Measurements from ENCODE around the gene PHF21B. TPM values are rescaled to one million over a fixed set of nuclear protein-coding genes. Genes with fewer than 3 reads are reported as not detected.

The PHF21B gene
- total RNA-seq, 4 donors from 2014 or later = under 0.01 to 11.9 (median 2.9) TPM

DNA sequence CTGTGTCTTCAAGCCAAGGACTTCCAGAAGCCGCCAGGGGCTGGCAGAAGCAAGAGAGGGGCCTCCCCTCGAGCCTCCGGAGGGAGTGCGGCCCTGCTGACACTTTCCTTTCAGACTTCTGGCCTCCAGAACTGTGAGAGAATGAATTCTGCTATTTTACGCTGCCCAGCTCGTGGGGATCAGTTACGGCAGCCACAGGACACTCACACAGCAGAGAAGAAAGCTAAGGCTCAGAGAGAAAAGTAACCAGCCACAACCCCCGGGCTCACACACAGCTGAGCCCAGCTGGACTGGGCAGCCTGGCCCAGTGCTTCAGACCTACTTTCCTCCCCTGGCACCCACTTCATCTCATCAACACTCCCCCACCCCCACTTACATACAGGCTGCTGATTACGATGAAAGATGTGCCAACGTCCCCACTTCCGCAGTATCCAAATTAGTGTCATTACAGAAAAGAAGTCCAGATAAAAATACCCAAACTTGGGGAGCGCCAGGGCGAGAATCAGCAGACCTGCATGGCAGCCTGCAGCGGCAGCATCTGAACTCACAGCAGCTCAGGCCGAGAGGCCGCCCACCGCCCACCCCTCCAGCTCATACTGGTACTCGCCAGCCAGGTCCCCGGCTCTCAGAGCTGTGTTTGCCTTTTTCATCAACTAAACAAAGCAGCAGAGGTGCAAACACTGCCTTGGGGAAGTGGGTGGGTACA lies 15.3 kb downstream of the PHF21B start:
- no peak for DNase-seq
- Histone ChIP-seq H3K27me3 (no peaks in the 10 kb centered on the region), H3K27ac (no peak overlapping the region), H3K4me1 (no peaks in the 10 kb centered on the region), H3K36me3 (no peaks in the 10 kb centered on the region), H3K4me3 (no peak overlapping the region), H3K9me3 (no peaks in the 10 kb centered on the region)
- intact Hi-C loops (cut with DNase I; ENCODE audit: low total_unique reads) = no loop called here
- TF ChIP-seq CTCF (IDR thresholded peaks at IDR 0.05) (no peak), POLR2A (IDR thresholded peaks at IDR 0.05) (no peak)

DNA sequence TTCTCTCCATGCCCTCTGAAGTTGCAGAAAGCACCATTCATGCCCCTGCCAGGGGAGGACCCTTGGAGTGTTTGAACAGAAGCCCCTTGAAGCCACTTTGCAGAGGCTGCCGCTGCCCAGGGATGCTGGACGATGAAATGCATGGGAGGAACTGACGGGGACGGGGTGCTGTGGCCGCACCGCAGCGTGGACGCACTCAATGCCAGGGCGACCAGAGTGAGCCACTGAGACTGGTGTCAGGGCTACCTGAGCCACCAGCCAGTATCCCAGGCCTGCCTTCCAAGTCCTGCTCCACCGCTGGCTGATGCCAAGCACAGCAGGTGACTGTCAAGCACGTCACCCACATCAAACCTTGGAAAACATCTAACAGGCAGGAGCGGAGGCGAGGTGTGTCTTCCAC lies 17.6 kb downstream of the PHF21B start:
- no peak overlapping the region for H3K4me3 ChIP-seq
- no peaks in the 10 kb centered on the region for H3K4me1 ChIP-seq
- TF ChIP-seq CTCF (IDR thresholded peaks at IDR 0.05) (no peak), POLR2A (IDR thresholded peaks at IDR 0.05) (no peak)
- no peaks in the 10 kb centered on the region for H3K36me3 ChIP-seq
- no peak for DNase-seq
- intact Hi-C loops (cut with DNase I; ENCODE audit: low total_unique reads) = no loop called here
- no peaks in the 10 kb centered on the region for H3K9me3 ChIP-seq
- H3K27me3 ChIP-seq = no peaks in the 10 kb centered on the region
- H3K27ac ChIP-seq = no peak overlapping the region

DNA sequence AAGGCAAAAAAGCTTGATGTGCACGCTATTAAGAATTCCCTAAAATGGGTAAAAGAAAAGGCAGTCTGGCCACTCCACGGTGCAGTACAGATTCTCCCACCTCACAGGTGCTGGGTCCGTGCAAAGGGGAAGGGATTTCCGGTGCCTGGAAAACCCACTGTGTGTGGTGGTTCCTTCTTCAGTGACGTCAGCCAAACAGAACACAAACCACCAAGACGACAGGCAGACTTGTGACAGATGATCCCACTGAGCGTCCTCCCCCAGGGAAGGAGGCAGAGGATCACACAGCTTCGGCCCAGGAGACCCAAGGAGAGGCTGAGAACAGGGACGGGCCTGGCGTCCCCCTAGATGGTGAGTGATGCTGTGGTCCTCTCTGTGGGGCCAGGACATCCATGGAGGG lies 18.6 kb downstream of the PHF21B start:
- Histone ChIP-seq H3K4me1 (no peaks in the 10 kb centered on the region), H3K36me3 (no peaks in the 10 kb centered on the region), H3K4me3 (no peak overlapping the region), H3K9me3 (no peaks in the 10 kb centered on the region), H3K27me3 (no peaks in the 10 kb centered on the region), H3K27ac (no peak overlapping the region)
- no peak for DNase-seq
- TF ChIP-seq CTCF (IDR thresholded peaks at IDR 0.05) (no peak), POLR2A (IDR thresholded peaks at IDR 0.05) (no peak)
- intact Hi-C loops (cut with DNase I; ENCODE audit: low total_unique reads) = no loop called here

DNA sequence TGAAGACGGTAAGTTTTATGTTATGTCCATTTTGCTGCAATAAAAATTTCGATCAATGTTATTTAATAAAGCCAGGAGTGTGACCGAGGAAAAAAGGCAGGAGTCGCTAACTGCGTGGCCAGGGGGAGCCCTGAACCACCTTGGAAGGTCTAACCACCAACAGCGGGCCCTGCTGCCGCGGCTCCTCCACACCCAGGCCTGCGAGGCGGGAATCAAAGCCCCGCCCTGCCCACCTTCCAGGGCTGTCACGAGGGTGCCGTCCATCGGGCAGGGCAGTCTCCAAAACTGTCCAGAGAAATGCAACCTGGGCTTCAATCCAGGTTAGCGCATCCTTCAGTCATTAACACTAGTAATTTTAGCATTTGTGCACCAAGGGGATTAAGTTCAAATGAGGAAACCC lies 19.0 kb downstream of the PHF21B start:
- TF ChIP-seq CTCF (IDR thresholded peaks at IDR 0.05) = no peak
- TF ChIP-seq POLR2A (IDR thresholded peaks at IDR 0.05) = no peak
- intact Hi-C loops (cut with DNase I; ENCODE audit: low total_unique reads) = no loop called here
- no peak for DNase-seq

DNA sequence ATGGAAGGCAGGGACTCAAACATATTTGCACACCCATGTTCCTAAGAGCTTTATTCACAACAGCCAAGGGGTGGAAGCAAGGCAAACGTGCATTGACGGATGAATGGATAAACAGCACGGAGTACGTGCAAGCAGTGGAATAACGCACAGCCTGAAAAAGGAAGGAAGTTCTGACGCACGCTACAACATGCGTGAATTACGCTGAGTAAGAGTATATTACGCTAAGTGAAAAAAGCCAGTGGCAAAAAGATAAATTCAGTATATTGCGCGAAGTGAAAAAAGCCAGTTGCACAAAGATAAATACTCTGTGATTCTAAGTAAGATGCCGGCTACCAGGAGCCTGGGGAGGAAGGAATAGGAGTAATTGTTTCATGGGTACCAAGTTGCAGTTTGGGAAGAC lies 19.5 kb downstream of the PHF21B start:
- intact Hi-C loops (cut with DNase I; ENCODE audit: low total_unique reads) = no loop called here
- DNase-seq = no peak
- Histone ChIP-seq H3K27me3 (no peaks in the 10 kb centered on the region), H3K36me3 (no peaks in the 10 kb centered on the region), H3K27ac (no peak overlapping the region), H3K4me1 (no peaks in the 10 kb centered on the region), H3K4me3 (no peak overlapping the region), H3K9me3 (no peaks in the 10 kb centered on the region)
- TF ChIP-seq POLR2A (IDR thresholded peaks at IDR 0.05) (no peak), CTCF (IDR thresholded peaks at IDR 0.05) (no peak)

More for the DNA sequence above, 19.0 kb downstream of the PHF21B start:
- H3K9me3 ChIP-seq = no peaks in the 10 kb centered on the region
- no peak overlapping the region for H3K27ac ChIP-seq
- no peaks in the 10 kb centered on the region for H3K4me1 ChIP-seq
- no peaks in the 10 kb centered on the region for H3K36me3 ChIP-seq
- H3K4me3 ChIP-seq = no peak overlapping the region
- no peaks in the 10 kb centered on the region for H3K27me3 ChIP-seq

All from uterus (tissue), 4 donors.